SK-N-SH treated with all-trans-retinoic acid at 6 μM for 48 hours (cell line): ENCODE data around the gene RBM19.

Experiments used
- ARNTL ChIP-seq: fragments of 450-650 bp; formaldehyde crosslinking; IDR thresholded peaks from 2 replicates; pipeline ENCODE4 v1.5.0; 2020; ENCODE audit warnings: low read depth, mild to moderate bottlenecking, moderate library complexity, borderline replicate concordance
- CREB5 ChIP-seq: fragments of 250-450 bp; sonication (Bioruptor Pico); IDR thresholded peaks from 2 replicates; pipeline ENCODE4 v1.5.1; 2020; ENCODE audit warnings: low read depth, mild to moderate bottlenecking, moderate library complexity
- CSDC2 ChIP-seq: fragments of 250-450 bp; sonication (Bioruptor Pico); IDR thresholded peaks from 2 replicates; pipeline ENCODE4 v1.5.0; 2020; ENCODE audit warnings: mild to moderate bottlenecking, moderate library complexity
- CSRNP3 ChIP-seq: fragments of 250-450 bp; sonication (Bioruptor Pico); IDR thresholded peaks from 2 replicates; pipeline ENCODE4 v1.5.1; 2021; ENCODE audit warnings: mild to moderate bottlenecking, moderate library complexity
- ESRRG ChIP-seq: fragments of 250-450 bp; sonication (Bioruptor Pico); IDR thresholded peaks from 2 replicates; pipeline ENCODE4 v1.6.1; 2021; ENCODE audit warnings: mild to moderate bottlenecking
- GLIS3 ChIP-seq: fragments of 250-450 bp; sonication (Bioruptor Pico); IDR thresholded peaks from 2 replicates; pipeline ENCODE4 v1.5.0; 2020; ENCODE audit warnings: mild to moderate bottlenecking, moderate library complexity
- PATZ1 ChIP-seq: fragments of 250-450 bp; sonication (Bioruptor Pico); IDR thresholded peaks from 2 replicates; pipeline ENCODE4 v1.8.0; 2020; ENCODE audit warnings: mild to moderate bottlenecking, moderate library complexity, borderline replicate concordance
- POU6F1 ChIP-seq: fragments of 250-450 bp; sonication (Bioruptor Pico); IDR thresholded peaks from 2 replicates; pipeline ENCODE4 v1.8.0; 2021; ENCODE audit warnings: low read depth, mild to moderate bottlenecking, moderate library complexity, borderline replicate concordance
- SNAI2 ChIP-seq: fragments of 250-450 bp; sonication (Bioruptor Pico); IDR thresholded peaks from 2 replicates; pipeline ENCODE4 v1.5.0; 2020; ENCODE audit warnings: mild to moderate bottlenecking, moderate library complexity
- TCF4 ChIP-seq: fragments of 250-450 bp; sonication (Bioruptor Pico); IDR thresholded peaks from 2 replicates; pipeline ENCODE4 v1.8.0; 2021; ENCODE audit warnings: mild to moderate bottlenecking, moderate library complexity, borderline replicate concordance
- ZFP3 ChIP-seq: fragments of 250-450 bp; sonication (Bioruptor Pico); IDR thresholded peaks from 2 replicates; pipeline ENCODE4 v1.5.0; 2020; ENCODE audit warnings: mild to moderate bottlenecking, moderate library complexity
- ZFP30 ChIP-seq: fragments of 450-650 bp; formaldehyde crosslinking; IDR thresholded peaks from 2 replicates; pipeline ENCODE4 v1.5.0; 2022; ENCODE audit warnings: mild to moderate bottlenecking, moderate library complexity
- ZNF8 ChIP-seq: fragments of 450-650 bp; formaldehyde crosslinking; IDR thresholded peaks from 2 replicates; pipeline ENCODE4 v1.5.0; 2020; ENCODE audit warnings: mild to moderate bottlenecking, moderate library complexity

GRCh38 chr12:113862590-113863454, 103.3 kb downstream of the RBM19 start:
- TF ChIP-seq ZFP3 (CRISPR knock-in tag): no peak
- TF ChIP-seq CSRNP3: no peak
- no peak for TF ChIP-seq POU6F1 (CRISPR knock-in tag)
- no peak for TF ChIP-seq PATZ1
- TF ChIP-seq GLIS3 (CRISPR knock-in tag): no peak
- no peak for TF ChIP-seq ARNTL (CRISPR knock-in tag)
- TF ChIP-seq ZFP30 (CRISPR knock-in tag): no peak
- TF ChIP-seq CREB5: no peak
- TF ChIP-seq CSDC2 (CRISPR knock-in tag): no peak
- TF ChIP-seq ESRRG (CRISPR knock-in tag): no peak
- no peak for TF ChIP-seq SNAI2 (CRISPR knock-in tag)
- no peak for TF ChIP-seq TCF4 (CRISPR knock-in tag)
- no peak for TF ChIP-seq ZNF8 (CRISPR knock-in tag)
